HG03378 (cell line): ENCODE data around the gene ZNF345.

Source experiments
- ATAC-seq: cut with Tn5 transposase; IDR thresholded peaks from one replicate; pipeline ENCODE4 v1.9.1; 2021; ENCODE audit warnings: mild to moderate bottlenecking, moderate library complexity; ENCODE audit not compliant: unreplicated experiment

Gene ZNF345

DNA sequence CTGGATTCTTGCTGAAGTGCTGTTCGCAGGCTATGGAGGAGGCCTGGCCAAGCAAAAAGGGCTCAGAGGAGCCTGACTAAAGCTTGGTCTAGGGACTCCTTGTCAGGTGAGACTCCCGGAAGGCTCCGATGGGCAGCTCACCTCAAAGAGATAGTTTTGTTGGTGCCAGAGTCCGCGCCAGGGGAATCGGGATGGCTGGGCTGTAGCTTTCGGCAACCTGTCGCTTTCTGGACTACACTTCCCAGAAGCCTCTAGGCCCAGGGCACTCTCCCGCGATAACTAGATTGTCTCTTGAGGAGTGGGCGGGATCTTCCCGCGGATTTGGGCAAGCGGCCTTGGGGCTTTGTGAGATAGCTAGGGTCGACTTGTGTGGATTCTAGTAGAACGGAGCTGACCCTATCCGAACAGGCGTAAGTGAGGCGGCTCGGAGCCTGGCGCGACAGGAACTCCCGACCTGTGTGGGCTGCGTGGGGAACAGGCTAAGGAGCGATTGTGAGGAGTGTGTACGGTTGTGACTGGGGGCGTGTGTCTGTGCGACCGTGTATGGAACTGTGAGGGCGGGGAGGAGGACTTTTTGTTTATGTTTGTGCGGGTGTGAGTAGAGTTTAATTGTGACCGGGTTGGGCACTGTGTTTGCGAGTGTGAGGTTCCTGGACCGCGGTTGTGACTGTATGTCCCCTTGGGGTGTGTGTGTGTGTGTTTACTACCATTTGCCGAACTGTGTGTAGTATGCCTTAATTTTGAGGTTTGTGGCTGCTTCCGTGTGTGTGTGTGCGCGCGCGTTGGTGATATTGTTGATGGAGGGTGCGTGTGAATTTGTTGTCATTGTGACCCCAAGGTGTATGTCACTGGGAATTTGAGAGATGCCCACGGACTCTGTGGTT lies at the start of gene ZNF345:
Gene ZNF345 (plus strand): TSS at position 318 of the 884 bp plus-strand sequence. CDS start 25,955 bp downstream, outside the sequence.
- peak; percentile 72 for ATAC-seq

DNA sequence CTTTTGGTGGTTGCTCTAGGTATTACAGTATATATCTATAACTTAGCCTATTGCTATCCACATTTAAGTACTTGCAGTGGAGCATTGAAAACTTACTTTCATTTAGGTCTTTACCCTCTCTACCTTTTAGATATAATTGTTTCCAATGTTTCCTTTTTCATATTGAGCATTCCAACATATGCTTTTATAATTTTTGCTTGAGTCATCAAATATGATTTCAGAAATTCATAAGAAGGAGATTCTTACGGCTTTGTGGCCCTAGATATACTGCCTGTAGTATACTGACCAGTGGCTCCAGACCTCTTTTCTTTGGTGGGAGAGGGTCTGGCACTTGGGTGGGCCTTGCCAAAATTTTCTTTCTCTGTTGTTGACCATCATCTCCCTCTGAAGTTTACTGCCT lies 45.3 kb upstream of the ZNF345 start:
- no peak for ATAC-seq

DNA sequence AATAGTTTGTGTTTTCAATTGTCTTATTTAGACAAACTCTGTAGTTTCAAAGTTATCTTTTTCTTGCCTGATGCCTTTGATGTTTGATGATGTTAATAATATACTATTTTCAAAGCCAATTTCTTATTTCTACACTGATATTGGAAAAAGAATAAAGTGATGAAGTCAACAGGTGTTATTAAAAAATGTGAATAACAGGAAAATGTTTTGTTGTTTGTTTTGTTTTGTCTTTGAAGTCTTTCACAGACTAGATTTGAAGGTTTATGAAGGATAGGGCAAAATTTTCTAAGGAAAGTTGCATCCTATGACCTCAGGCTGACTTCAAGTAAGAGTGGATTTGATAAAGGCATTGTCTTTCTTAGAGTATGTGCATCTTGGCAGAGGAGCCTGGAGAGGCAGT lies 43.6 kb upstream of the ZNF345 start:
- no peak for ATAC-seq

DNA sequence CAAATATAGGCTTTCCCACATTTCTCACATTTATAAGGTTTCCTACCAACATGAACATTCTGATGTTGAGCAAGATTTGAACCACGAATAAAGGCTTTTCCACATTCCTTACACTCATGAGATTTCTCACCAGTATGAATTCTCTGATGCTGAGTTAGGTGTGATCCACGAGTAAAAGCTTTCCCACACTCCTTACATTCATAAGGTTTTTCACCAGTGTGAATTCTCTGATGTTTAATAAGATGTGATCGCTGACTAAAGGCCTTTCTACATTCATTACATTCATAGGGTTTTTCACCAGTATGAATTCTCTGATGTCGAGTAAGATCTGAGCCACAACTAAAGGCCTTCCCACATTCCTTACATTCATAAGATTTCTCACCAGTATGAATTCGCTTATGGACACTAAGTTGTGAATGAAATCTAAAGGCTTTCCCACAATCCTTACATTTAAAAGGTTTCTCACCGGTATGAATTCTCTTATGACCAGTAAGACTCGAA lies 31.5 kb upstream of the ZNF345 start:
- no peak for ATAC-seq

DNA sequence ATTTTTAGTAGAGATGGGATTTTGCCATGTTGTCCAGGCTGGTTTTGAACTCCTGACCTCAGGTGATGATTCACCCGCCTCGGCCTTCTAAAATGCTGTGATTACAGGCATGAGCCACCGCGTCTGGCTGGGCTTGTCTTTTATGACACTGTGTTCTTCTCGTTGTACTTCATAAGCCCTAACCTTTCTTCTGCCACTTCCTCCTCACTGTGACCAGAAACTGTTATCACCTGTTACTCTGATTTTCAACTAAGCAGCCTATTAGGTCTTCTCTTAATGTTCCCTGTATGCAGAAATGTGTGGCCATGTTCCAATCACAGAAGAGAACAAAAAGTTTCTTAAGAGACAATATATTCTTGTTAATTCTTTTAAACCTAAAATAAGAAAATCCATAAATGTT lies 28.9 kb upstream of the ZNF345 start:
- no peak for ATAC-seq

DNA sequence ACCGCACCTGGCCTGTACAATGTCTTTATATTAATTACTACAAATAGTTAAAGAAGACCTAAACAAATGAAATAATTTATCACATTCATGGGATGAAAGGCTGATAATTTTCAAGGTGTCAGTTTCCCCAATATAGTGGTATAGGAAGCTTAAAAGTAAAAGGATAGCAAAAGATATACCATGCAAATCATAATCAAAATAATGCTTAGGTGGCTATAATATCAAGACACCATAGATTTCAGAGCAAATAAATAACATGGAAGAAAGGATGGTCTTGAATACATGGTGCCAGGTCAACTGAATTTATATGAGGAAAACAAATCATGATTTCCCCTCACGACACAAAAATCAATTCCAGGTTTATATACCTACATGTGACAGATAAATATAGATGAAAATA lies 17.2 kb upstream of the ZNF345 start:
- ATAC-seq = no peak

DNA sequence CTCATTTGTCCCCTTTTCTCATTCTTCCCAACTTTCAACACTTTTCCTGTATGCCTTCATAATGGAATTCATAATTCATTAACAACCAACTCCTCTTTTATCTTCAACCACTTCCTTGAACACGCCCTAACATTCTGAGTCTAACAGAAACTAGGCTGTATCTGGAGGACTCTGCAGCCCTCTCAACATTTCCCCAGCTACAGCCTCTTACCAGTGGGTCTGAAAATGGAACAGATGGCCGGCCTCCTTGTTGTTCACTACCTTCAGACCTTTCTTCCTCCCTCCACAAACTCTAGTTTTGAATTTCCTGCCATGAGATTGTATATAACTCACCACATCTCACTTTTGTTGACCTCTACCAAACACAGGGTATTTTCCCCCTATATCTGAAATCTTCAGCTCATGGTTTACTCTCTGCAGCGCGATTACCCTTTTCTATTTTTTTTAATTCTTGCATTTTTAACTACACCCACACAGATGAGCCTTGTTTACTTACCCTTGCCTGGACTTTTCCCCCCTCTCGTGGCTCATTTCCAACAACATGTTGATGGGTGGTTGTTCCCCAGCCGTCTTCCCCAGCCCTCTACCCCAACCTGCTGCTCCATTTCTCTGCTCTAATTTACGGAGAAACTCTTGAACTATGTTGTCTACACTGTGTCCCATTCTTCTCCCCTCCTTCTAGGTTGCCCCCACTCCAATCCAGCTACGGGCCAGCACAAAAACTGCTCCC lies 13.3 kb upstream of the ZNF345 start:
- no peak for ATAC-seq

DNA sequence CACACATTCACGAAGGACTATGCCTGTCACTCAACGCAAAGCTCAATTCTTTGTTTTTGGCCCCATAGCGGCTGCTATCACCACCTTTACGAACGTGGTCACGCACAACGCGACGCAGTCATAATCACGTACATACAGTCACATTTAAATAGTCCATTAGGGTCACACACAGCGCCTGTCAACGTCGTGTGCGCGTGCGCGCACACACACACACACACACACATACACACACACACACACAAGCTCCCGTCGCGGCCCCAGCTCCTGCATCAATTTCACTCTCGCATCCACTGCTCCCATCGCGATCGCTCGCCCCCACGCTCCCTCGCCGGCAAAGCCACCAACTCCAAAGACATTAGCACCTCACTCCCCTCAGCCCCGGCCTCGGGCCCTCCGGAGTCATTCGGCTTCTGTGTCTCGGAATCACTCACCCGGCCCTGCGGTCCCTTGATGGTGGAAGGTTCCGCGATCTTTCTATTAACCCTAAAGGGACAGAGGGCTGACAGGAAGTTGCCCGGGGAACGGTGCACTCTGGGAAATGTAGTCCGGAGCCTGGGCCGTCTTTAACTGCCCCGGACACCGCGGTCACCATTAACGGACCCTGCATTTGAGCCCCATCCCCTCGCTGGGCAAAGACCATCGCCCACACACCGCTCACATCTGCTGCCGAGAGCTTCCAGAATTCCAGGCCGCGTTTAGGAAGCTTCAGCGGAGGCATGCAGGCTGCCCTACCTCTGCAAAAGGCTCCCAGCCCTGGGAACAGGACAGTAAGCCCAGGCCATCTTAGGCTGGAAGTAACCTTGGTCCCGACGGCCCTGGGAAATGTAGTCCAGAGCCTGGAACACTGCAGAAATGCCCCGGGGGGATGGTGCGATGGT lies 12.5 kb upstream of the ZNF345 start, which contains the start of gene ZNF790:
Gene ZNF790 (minus strand): TSS at position 482 of the 878 bp plus-strand sequence. CDS start 12,768 bp downstream, outside the sequence.
- ATAC-seq = peak; percentile 84

DNA sequence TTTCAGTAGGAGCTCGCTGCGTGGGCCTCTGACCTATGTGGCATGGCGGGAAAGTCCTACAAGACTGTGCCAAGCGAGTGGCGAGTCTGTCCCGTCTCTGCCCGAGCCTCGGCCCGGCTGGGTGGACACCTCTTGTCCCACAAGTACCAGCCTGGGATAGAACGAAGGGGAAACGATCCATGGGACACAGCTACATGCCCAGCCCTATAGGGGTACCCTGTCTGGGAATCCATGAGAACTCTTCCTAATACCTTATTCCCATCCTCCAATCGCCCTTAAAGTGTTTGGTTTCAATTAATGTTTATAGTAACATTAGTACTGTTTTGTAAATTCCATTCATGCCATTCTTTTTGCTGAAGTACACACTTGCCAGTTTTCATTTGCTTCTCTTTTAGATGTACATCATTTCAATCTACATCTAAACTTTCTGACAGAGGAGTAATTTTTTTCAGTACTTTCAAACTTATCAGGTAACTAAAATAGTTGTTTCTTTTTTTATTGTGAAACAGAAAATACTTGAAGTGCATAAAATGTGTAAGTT lies 11.8 kb upstream of the ZNF345 start:
- no peak for ATAC-seq

DNA sequence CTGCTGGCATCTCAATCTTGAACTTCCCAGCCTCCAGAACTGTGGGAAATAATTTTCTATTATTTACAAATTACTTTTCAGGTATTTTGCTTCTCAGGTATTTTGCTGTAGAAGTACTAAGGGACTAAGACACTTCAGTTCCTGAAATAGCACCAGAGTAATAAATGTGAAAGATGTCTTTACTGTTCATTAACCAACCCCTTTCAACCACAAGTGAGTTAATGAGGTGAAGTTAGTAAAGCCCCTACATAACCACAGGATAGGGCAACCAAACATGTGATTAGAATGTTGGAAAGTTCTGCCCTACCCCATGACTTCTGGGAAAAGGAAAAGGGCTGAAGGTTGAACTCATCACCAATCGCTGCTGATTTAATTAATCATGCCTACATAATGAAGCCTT lies 2.7 kb upstream of the ZNF345 start:
- no peak for ATAC-seq

DNA sequence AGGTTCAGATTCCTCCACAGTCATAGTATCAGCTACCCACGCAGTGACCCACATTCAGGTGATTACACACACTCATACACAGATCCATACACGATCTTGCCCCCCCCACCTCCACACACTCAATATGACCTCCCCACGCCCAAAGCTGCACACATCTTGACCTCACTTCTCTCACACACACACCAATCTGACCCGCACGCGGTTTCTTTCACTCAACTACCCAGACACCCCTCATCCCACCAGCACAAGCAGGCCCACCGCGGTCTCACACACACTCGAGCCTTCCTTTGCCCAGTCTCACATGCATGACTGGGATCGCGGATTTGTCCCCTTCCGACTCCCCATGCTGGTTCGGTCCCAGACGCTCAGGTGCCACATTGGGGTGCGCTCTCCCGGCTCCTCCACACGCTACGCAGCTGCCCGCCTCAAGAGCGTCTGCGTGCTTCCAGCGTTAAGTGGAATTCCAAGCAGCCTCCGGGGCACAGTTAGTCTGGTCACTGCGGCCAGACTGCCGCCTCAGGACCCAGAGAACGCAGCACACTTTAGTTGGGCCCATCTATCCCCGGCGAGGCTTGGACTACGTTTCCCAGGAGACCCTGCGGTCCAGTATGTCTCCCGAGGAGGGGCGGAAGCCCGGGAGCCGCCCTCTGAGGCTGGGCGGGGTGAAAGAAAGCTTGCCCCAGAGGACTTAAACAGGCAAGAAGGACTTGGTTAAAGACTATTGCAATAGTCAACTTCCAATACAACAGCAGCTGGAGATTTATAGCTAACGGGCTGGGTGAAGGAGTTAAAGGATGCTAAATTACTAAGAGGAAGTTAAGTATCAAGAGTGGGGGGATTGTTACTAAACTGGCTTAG lies 746 bp upstream of the ZNF345 start:
- peak; percentile 71 for ATAC-seq

DNA sequence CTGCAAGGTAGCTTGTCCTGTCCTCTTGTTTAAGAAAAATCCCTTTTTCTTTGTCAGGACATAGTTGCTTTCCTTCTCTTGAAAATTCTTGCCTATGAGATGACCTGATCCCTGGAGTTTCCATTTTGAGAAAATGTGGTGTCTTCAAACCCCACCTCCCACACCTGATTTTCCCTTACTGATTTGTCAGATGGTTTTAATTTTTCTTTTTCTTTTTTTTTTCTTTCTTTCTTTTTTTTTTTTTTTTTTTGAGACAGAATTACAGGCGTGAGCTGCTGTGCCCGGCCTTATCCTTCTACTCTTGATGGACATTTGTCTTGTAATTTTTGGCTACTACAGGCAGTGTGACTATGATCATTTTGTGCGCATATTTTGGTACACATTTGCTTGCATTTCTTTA lies 1.2 kb downstream of the ZNF345 start:
- no peak for ATAC-seq

DNA sequence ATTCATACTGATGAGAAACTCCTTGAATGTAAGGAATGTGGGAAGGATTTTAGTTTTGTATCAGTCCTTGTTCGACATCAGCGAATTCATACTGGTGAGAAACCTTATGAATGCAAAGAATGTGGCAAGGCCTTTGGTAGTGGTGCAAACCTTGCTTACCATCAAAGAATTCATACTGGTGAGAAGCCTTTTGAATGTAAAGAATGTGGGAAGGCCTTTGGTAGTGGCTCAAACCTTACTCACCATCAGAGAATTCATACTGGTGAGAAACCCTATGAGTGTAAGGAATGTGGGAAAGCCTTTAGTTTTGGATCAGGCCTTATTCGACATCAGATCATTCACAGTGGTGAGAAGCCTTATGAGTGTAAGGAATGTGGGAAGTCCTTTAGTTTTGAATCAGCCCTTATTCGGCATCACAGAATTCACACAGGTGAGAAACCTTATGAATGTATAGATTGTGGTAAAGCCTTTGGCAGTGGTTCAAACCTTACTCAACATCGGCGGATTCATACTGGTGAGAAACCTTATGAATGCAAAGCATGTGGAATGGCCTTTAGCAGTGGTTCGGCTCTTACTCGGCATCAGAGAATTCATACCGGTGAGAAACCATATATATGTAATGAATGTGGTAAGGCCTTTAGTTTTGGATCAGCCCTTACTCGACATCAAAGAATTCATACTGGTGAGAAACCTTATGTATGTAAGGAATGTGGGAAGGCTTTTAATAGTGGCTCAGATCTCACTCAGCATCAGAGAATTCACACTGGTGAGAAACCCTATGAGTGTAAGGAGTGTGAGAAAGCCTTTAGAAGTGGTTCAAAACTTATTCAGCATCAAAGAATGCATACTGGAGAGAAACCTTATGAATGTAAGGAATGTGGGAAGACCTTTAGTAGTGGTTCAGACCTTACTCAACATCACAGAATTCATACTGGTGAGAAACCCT lies 26.6 kb downstream of the ZNF345 start:
- ATAC-seq = no peak

DNA sequence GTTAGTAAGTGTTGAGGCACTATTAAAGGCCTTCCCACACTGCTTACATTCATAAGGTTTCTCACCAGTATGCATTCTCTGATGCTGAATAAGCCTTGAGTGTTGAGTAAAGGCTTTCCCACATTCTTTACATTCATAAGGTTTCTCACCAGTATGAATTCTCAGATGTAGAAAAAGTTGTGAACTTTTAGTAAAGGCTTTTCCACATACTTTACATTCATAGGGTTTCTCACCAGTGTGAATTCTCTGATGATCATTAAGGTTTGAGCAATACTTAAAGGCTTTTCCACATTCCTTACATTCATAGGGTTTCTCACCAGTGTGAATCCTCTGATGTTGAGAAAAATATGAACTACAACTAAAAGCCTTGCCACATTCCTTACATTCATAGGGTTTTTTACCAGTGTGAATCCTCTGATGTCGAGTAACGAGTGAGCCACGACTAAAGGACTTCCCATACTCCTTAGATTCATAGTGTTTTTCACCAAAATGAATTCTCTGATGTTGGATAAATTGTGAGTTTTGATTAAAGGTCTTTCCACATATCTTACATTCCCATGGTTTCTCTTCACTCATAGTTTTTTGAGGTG lies 41.2 kb downstream of the ZNF345 start:
- no peak for ATAC-seq

DNA sequence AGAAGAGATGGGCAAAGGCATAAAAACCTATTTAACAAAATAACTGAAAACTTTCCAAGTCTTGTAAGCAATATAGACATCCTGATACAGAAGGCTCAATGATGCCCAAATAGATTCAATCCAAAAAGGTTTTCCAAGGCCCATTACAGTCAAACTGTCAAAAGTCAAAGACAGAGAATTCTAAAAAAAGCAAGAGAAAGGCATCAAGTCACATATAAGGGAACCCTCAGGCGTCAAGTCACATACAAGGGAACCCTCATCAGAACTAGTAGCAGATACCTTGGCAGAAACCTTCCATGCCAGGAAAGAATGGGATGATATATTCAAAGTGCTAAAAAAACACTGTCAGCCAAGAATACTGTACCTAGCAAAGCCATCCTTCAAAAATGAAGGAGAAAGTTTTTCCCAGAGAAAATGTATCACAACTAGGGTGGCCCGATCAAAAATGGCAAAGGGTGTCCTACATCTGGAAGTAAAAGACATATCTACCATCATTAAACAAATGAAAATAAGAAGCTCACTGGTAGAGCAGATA lies 44.2 kb downstream of the ZNF345 start:
- ATAC-seq = no peak

DNA sequence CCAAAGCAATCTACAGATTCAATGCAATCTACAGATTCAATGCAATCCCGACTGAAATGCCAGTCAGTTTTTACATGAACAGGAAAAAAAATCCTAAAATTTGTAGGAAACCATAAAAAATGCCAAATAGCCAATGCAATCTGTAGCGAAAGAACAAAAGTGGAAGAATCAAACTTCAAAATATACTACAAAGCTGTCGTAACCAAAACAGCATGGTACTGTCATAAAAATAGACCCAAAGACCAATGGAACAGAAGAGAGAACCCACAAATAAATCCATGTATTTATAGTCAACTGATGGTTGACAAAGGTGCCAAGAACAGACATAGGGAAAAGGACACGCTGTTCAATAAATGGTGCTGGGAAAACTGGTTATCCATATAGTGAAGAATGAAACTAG lies 47.7 kb downstream of the ZNF345 start:
- ATAC-seq = no peak

DNA sequence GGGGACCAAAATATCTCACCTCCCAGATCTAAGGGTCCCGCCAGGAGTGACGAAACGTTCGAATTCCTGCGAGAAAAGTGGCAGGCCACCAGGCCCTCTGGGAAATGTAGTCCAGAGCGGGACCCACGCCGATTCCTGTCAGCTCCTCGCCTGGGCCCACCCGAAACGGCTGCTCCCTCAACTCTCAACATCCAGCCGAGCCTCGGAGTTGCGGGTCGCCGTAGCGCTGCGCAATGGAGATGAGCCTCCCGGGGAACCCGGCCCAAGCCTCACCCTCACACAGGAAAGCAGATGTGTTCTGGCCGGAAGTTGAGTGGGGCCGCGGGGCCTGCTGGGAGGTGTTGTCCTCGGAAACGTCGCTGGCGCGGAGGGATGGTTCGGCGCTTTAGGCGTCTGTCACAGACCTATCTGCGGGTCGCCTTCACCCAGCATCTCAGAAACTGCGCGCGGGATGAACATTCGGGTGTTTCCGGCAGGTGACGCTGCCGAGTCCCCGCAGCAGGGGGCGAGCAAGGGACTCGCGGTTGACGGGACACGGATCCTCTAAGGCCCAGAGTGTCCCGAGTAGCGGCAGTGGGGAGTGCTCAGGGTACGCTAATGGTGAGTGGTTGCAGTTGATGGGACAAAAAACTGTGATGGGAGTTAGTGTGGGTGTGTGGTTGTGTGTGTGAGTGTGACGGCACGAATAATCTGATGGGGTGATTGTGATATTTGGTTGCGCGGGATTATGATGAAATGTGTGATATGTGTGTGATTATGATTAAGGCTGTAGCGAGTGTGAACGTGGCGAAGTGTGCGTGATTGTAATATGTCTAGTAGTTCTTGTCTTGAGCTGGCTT lies 65.5 kb downstream of the ZNF345 start, which contains the start of the genes ZNF568 and ZNF829:
Gene ZNF568 (plus strand): TSS at position 341 of the 839 bp plus-strand sequence. CDS start 6,439 bp downstream, outside the sequence.
Gene ZNF829 (minus strand): TSS at position 300 of the 839 bp plus-strand sequence. CDS start 1,124 bp downstream, outside the sequence.
- peak; percentile 81 for ATAC-seq
